ENCODE results near the gene KCNC1. TPM values are rescaled to one million over a fixed set of nuclear protein-coding genes. Genes with fewer than 3 reads are reported as not detected.
A peak's percentile ranks its signal among the peaks of the same experiment; 100 is the strongest.

The KCNC1 gene
- total RNA-seq, 2 donors from 2014 or later: not detected

GRCh38 chr11:17773674-17774073 is 39.1 kb downstream of the KCNC1 start:
- no peak for DNase-seq (ENCODE audit: low spot score in 2 of 2)
- ATAC-seq: no peak
- no peaks in the 10 kb centered on the region for H3K36me3 Mint-ChIP-seq
- no peak overlapping the region for H3K27ac Mint-ChIP-seq
- H3K9me3 Mint-ChIP-seq: no peaks in the 10 kb centered on the region

GRCh38 chr11:17774232-17775034 is 39.9 kb downstream of the KCNC1 start:
- Mint-ChIP-seq H3K36me3 (no peaks in the 10 kb centered on the region), H3K27ac (no peak overlapping the region), H3K9me3 (no peaks in the 10 kb centered on the region)
- ATAC-seq (no peak), DNase-seq (ENCODE audit: low spot score in 2 of 2) (no peak)

GRCh38 chr11:17775035-17775348 is 40.4 kb downstream of the KCNC1 start:
- Mint-ChIP-seq H3K27ac (no peak overlapping the region), H3K36me3 (no peaks in the 10 kb centered on the region), H3K9me3 (no peaks in the 10 kb centered on the region)
- DNase-seq (ENCODE audit: low spot score in 2 of 2) (no peak), ATAC-seq (no peak)

- no peak overlapping the region for H3K27ac Mint-ChIP-seq
- H3K36me3 Mint-ChIP-seq: no peaks in the 10 kb centered on the region
- H3K9me3 Mint-ChIP-seq: no peaks in the 10 kb centered on the region
- DNase-seq (ENCODE audit: low spot score in 2 of 2): no peak
- ATAC-seq: no peak
Observed at GRCh38 chr11:17775507-17776211, 41.1 kb downstream of the KCNC1 start.

GRCh38 chr11:17776212-17776875 is 41.8 kb downstream of the KCNC1 start:
- no peak for DNase-seq (ENCODE audit: low spot score in 2 of 2)
- ATAC-seq: no peak
- Mint-ChIP-seq H3K9me3 (no peaks in the 10 kb centered on the region), H3K27ac (no peak overlapping the region), H3K36me3 (no peaks in the 10 kb centered on the region)

- DNase-seq (ENCODE audit: low spot score in 2 of 2) (no peak), ATAC-seq (no peak)
- Mint-ChIP-seq H3K36me3 (no peaks in the 10 kb centered on the region), H3K27ac (peak overlapping the region in 1 of 2 donors; percentile 17), H3K9me3 (no peaks in the 10 kb centered on the region)
Observed at GRCh38 chr11:17777086-17777737, 42.6 kb downstream of the KCNC1 start.

GRCh38 chr11:17777738-17778091 is 43.1 kb downstream of the KCNC1 start:
- Mint-ChIP-seq H3K36me3 (no peaks in the 10 kb centered on the region), H3K9me3 (no peaks in the 10 kb centered on the region), H3K27ac (peak overlapping the region in 1 of 2 donors; percentile 17)
- DNase-seq (ENCODE audit: low spot score in 2 of 2) (no peak), ATAC-seq (no peak)

- no peaks in the 10 kb centered on the region for H3K9me3 Mint-ChIP-seq
- DNase-seq (ENCODE audit: low spot score in 2 of 2) (no peak), ATAC-seq (no peak)
Observed at GRCh38 chr11:17778352-17778751, 43.8 kb downstream of the KCNC1 start.

GRCh38 chr11:17778956-17779860 is 44.6 kb downstream of the KCNC1 start:
- no peaks in the 10 kb centered on the region for H3K36me3 Mint-ChIP-seq
- H3K9me3 Mint-ChIP-seq: no peaks in the 10 kb centered on the region
- no peak overlapping the region for H3K27ac Mint-ChIP-seq
- DNase-seq (ENCODE audit: low spot score in 2 of 2) (no peak), ATAC-seq (no peak)

More at GRCh38 chr11:17778352-17778751, 43.8 kb downstream of the KCNC1 start:
- Mint-ChIP-seq H3K27ac (no peak overlapping the region), H3K36me3 (no peaks in the 10 kb centered on the region)

- H3K9me3 Mint-ChIP-seq: no peaks in the 10 kb centered on the region
- ATAC-seq: no peak
- DNase-seq (ENCODE audit: low spot score in 2 of 2): no peak
- H3K27ac Mint-ChIP-seq: no peak overlapping the region
- no peaks in the 10 kb centered on the region for H3K36me3 Mint-ChIP-seq
Observed at GRCh38 chr11:17779861-17780594, 45.4 kb downstream of the KCNC1 start.

- H3K27ac Mint-ChIP-seq: no peak overlapping the region
- no peak for DNase-seq (ENCODE audit: low spot score in 2 of 2)
- no peaks in the 10 kb centered on the region for H3K9me3 Mint-ChIP-seq
- no peak for ATAC-seq
- no peaks in the 10 kb centered on the region for H3K36me3 Mint-ChIP-seq
Observed at GRCh38 chr11:17780668-17781067, 46.1 kb downstream of the KCNC1 start.

GRCh38 chr11:17781221-17781620 is 46.6 kb downstream of the KCNC1 start:
- ATAC-seq (no peak), DNase-seq (ENCODE audit: low spot score in 2 of 2) (no peak)
- H3K36me3 Mint-ChIP-seq: no peaks in the 10 kb centered on the region
- H3K9me3 Mint-ChIP-seq: no peaks in the 10 kb centered on the region
- no peak overlapping the region for H3K27ac Mint-ChIP-seq

- DNase-seq (ENCODE audit: low spot score in 2 of 2) (no peak), ATAC-seq (no peak)
- H3K36me3 Mint-ChIP-seq: no peaks in the 10 kb centered on the region
- no peak overlapping the region for H3K27ac Mint-ChIP-seq
- H3K9me3 Mint-ChIP-seq: no peaks in the 10 kb centered on the region
Observed at GRCh38 chr11:17781626-17782025, 47.0 kb downstream of the KCNC1 start.

- ATAC-seq: no peak
- no peak for DNase-seq (ENCODE audit: low spot score in 2 of 2)
- Mint-ChIP-seq H3K36me3 (no peaks in the 10 kb centered on the region), H3K9me3 (no peaks in the 10 kb centered on the region), H3K27ac (no peak overlapping the region)
Observed at GRCh38 chr11:17782145-17782544, 47.6 kb downstream of the KCNC1 start.

GRCh38 chr11:17782603-17783337 is 48.2 kb downstream of the KCNC1 start:
- Mint-ChIP-seq H3K36me3 (no peaks in the 10 kb centered on the region), H3K9me3 (no peaks in the 10 kb centered on the region), H3K27ac (peak overlapping the region in 1 of 2 donors; percentile 5)
- ATAC-seq: no peak
- DNase-seq (ENCODE audit: low spot score in 2 of 2): no peak
